ENCODE results near the gene SKP1.
A peak's percentile ranks its signal among the peaks of the same experiment; 100 is the strongest.
"Not testable (repeated sequence)": the region's sequence is repeated elsewhere in the genome, so short reads cannot be mapped to it uniquely, and the experiment has no call there.

SKP1 gene

DNA sequence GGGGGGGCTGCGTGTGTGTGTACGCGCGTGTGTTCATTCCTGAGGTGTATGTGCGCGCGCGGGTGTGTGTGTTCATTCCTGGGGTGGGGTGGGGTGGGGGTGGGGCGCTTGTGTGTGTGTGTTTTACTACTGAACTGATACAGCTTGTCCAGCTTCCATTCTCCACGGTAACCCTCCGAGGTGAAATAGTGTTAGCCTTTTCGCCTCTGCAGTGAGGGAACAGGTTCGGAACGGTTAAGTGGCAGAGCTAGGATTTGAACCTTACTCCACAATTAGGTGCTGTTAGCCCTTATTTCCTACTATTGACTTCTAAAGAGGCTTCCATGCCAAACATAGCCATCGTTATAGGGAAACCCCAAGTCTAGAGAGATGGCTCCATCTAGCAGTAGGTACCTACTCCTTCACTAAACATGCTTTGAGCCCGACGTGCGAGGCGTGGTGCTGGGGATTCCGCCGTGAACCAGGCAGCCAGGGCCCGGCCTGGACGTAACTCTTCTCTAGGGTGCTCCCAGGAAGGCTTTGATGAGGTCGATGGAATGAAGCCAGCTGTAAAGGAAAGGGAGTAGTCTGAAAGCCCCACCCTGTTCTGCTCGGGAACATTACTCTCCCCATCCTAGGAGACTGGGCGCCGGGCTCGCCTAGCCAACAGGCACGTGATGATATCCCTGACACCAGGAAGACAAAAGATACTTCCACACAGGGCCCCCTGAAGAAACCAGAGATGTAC, 782 bp upstream of the SKP1 start:
- no peak for DNase-seq

- DNase-seq: peak; percentile 57
Observed at GRCh38 chr5:134175921-134176510, 734 bp downstream of the SKP1 start.

- no peak for DNase-seq
Observed at GRCh38 chr5:134174841-134175839, 1.6 kb downstream of the SKP1 start.

GRCh38 chr5:134171972-134172371, 4.8 kb downstream of the SKP1 start:
- no peak for DNase-seq

GRCh38 chr5:134162592-134162991, 14.2 kb downstream of the SKP1 start:
- DNase-seq: no peak

DNA sequence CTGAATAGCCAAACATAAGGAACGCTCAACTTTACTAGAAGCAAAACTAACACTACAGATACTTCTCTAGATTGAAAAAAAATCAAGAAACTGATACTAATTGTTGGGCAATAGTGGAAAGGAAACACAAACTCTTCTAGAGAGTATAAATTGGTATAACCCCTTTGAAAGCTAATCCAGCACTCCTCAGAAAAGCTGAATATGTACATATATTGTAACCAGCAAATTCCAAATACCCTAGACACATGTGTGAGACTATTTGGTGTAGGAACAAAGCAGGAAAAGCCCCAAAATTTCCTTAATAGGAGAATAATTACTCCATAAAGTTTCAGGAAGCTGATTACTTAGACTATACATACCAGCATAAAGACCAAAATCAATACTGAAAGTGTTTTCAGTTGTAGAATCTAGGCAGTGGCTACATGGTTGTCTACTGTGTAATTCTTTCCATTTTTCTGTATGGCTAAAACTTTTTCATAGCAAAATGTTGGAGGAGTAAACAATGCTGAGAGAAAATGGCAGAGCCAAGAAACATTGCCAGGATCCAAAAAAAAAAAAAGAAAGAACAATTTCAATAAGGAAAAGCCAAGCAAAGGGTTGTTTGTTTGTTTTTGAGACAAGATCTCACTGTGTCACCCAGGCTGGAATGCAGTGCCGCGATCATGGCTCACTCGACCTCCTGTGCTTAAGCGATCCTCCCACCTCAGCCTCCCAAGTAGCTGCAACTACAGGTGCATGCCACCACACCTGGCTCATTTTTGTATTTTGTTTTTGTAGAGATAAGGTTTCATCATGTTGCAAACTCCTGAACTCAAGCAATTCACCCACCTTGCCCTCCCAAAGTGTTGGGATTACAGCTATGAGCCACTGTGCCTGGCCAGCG, 15.0 kb downstream of the SKP1 start:
- no peak for DNase-seq

DNA sequence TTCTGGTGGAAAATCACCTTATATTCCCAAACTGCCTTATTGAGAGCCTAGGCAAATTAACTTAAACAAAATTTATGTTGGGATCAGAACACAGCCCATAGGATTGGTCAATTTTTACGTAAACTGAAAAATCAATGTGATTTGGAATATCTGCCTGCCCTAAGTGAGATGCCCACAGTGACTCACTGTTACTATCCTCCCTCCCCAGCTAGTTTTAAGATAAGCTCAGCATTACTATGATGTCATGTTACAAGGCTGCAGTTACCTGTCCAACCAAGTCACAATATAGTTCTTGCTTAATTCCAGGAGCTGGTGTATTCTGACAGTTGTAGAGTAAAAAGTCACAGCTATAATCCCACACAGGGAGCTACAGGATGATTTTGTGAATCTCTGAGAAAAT, 23.1 kb downstream of the SKP1 start:
- no peak for DNase-seq

DNA sequence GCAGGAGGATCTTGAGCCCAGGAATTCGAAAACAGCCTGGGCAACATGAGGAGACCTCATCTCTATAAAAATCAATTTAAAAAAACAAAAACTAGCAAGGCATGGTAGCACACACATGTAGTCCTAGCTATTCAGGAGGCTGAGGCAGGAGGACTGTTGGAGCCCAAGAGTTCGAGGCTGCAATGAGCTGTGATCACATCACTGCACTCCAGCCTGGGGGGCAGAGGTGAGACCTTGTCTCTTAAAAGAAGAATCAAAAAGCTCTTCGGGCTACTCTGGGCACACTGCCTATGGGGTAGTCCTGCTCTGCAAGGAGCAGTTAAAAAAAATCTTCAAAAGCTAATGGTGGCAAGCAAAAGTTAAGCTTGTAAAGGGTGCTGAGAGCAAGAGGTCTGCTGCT, 23.5 kb downstream of the SKP1 start:
- DNase-seq: no peak

DNA sequence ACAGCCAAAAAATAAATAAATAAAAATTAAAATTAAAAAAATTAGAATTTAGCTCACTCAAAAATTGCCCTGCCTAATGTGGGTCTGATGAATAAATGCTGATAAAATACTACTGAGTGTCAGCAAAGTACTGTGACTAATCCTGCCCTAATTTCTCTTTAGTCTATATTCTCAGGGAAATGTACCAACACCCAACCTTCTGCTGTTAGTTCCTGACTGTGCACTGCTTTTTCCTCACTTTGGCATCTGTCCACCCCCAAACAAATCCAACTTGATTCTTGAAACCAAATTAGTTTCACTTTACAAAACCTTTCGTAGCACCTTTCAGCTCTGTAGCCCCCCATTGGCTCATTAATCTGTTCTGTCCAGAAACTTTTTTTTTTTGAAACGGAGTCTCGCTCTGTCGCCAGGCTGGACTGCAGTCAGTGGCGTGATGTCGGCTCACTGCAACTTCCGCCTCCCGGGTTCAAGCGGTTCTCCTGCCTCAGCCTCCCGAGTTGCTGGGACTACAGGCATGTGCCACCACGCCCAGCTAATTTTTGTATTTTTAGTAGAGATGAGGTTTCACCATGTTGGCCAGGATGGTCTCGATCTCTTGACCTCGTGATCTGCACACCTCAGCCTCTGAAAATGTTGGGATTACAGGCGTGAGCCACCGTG, 24.4 kb downstream of the SKP1 start:
- DNase-seq: not testable (repeated sequence)

DNA sequence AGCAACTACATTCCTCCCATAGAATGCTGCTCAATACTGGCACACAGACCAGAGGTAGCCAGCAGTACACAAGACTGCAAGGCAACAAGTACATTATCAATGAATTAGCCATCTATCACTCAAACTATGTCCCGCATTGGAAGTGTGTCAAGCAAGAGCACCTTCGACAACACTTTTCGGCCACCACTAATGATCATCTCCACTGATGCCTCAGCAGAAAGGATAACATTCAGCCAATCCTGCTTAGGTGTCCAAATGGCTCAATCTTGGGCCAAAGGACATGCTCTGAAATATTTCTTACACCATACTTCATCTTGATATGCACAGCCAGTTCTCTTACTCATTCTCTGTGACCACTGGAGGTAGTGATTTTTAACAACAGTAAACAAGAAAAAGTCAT, 25.0 kb downstream of the SKP1 start:
- DNase-seq: no peak

GRCh38 chr5:134149571-134150303, 27.0 kb downstream of the SKP1 start:
- DNase-seq: no peak

GRCh38 chr5:134148986-134149539, 27.7 kb downstream of the SKP1 start:
- no peak for DNase-seq

DNA sequence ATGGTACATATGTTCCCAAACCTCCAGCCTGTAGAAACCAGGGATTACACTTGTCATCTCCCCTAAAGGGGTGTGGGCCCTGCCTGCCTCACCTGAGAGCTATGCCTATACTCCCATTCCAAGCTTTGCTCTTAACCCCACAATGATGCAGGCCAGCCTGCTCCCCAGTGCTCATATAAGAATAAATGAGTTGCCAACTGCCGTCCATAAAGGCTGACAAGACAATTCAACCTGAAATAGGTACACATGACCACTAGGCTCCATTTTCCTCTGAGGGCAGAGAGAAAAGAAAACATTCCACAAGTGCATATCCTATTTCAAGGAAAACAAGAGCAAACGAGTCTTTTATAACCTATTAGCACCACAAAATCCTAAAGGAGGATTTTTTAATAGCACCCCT, 28.4 kb downstream of the SKP1 start:
- no peak for DNase-seq

GRCh38 chr5:134146651-134147518, 29.9 kb downstream of the SKP1 start:
- DNase-seq: no peak

DNA sequence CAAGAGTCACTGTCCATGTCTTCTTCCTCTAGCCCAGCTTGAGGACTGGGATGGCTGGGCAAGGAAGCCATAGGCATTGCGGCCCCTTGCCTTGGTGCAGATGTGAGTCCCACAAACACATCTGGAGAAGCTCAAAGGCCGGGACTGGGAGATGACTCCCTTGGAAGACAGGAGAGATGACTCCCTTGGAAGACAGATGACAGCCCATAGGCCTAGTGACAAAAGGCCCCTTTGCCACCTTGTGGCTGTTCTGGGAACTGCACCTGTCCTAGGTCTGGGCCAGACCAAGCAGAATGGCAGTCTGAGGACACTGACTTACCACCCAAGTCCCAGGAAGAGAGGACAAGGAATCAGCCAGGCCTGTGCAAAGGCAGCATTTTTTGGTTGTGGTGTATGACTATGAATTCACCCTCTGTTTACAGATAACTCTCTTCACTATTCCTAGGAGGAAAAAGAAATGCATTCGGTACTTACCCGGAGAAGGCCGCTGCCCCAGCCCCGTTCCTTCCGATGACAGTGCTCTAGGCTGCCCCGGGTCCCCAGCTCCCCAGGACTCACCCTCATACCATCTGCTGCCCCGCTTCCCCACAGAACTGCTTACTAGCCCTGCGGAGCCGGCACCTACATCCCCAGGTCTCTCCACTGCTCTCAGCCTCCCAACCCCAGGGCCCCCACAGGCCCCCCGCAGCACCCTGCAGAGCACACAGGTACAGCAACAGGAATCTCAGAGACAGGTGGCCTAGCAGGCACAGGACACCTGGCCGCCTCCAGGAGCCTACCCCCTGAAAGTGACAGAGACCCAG, 30.8 kb downstream of the SKP1 start:
- DNase-seq: peak; percentile 74

GRCh38 chr5:134145041-134145757, 31.6 kb downstream of the SKP1 start:
- DNase-seq: no peak

DNA sequence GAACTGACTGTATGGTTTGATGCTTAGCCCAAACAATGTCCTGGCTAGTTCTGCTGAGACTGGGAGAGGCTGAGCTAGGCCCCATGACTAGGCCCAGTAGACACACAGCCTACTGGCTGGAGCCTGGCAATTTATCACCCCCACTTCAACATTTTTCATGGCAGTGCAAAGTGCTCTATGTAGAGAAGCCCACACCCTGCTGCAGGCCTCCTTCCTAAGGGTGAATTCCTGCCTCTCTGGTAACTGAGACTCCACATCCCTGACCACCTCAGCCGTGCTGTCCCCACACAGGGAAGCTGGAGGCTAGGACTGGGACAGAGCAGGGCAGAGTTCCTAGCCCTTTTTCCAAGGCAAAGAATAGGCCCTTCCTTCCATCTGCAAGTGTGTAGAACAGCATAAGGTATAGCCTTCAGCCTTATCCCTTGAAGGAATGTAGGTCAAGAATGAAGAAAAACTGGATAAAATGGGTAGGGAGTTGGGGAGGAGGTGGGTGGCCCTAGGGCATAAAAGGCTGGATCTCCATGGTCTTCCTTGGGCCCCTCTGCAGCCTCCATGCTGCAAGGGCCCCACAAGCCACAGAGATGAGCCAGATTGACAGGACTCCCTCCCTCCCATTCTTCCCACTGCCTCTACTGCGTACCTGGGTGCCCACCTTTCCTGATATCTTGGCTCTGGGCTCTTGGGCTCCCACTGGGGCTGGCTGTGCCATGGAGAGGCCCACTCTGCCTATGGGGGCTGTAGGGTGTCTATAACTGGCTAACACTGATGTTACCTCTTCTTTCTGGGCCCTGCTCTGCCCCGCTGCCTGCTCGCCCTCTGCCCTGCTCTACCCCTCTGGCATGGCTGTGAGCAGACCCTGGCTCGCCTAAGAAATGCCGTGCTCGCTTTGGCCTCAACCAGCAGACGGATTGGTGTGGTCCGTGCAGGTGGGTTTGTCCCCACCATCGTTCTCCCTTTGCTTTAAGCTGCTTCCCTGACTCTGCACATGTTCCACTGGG, 32.5 kb downstream of the SKP1 start:
- DNase-seq: no peak
